ENCODE measurements around the gene PDGFD.

DNA sequence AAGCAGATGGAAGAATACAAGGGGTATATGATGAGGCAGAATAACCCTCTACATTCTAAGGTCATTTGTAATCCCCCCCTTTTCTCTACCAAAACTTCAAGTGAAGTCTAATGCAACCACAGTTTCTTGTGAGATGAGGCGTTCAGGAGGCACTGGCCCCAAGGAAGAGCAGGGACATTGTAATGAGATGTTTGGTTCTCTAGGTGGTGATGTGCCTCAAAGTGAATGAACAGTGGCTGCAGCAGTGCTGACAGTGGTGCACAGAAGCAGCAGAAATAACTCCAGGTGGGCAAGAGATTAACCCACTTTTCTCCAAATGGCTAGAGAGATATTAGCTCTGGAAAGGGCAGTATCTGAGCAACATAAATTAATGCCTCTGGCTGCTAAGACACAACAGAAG, 33.8 kb downstream of the PDGFD start:
- TF ChIP-seq, protein P1, sequence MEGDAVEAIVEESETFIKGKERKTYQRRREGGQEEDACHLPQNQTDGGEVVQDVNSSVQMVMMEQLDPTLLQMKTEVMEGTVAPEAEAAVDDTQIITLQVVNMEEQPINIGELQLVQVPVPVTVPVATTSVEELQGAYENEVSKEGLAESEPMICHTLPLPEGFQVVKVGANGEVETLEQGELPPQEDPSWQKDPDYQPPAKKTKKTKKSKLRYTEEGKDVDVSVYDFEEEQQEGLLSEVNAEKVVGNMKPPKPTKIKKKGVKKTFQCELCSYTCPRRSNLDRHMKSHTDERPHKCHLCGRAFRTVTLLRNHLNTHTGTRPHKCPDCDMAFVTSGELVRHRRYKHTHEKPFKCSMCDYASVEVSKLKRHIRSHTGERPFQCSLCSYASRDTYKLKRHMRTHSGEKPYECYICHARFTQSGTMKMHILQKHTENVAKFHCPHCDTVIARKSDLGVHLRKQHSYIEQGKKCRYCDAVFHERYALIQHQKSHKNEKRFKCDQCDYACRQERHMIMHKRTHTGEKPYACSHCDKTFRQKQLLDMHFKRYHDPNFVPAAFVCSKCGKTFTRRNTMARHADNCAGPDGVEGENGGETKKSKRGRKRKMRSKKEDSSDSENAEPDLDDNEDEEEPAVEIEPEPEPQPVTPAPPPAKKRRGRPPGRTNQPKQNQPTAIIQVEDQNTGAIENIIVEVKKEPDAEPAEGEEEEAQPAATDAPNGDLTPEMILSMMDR (IDR thresholded peaks at IDR 0.05) = no peak
- TF ChIP-seq EZH2 (IDR thresholded peaks at IDR 0.05; ENCODE audit: borderline replicate concordance, insufficient read depth, low read depth, low read length, poor library complexity, severe bottlenecking) = no peak

All from B cell (primary cell).